NB4 (cell line): Measurements from ENCODE around the gene CLEC2L.

Experiments used
- POLR2A ChIP-seq: IDR thresholded peaks from 2 replicates; pipeline ENCODE4 v1.6.1; 2011; ENCODE audit warnings: mild to moderate bottlenecking; ENCODE audit not compliant: insufficient read length; ENCODE audit errors: extremely low read depth
- TF ChIP-seq, protein P1 (sequence below): IDR thresholded peaks from one replicate; pipeline ENCODE4 v1.5.1; 2012; ENCODE audit warnings: low read depth, low read length
- TF ChIP-seq, protein P2 (sequence below): IDR thresholded peaks from 2 replicates; pipeline ENCODE4 v1.6.1; 2011; ENCODE audit warnings: low read depth, low read length

DNA sequence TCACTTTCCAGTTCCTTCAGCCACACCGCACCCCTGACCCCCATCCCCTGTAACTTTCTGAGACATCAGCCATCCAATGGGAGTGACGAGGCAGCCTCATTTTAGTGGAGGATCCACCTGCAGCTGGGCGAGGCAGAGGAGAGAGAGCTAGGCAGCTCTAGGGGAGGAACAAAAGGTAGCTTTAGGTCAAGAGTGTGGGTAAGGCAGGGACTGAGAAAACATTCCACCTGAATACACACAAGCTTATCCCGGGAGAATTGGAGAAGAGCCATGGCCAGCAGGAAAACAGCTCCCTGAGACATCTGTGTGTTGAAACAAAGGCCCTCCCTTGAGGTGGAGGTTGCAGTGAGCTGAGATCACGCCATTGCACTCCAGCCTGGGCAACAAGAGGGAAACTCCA is 33.4 kb upstream of the CLEC2L start:
- TF ChIP-seq, protein P1, sequence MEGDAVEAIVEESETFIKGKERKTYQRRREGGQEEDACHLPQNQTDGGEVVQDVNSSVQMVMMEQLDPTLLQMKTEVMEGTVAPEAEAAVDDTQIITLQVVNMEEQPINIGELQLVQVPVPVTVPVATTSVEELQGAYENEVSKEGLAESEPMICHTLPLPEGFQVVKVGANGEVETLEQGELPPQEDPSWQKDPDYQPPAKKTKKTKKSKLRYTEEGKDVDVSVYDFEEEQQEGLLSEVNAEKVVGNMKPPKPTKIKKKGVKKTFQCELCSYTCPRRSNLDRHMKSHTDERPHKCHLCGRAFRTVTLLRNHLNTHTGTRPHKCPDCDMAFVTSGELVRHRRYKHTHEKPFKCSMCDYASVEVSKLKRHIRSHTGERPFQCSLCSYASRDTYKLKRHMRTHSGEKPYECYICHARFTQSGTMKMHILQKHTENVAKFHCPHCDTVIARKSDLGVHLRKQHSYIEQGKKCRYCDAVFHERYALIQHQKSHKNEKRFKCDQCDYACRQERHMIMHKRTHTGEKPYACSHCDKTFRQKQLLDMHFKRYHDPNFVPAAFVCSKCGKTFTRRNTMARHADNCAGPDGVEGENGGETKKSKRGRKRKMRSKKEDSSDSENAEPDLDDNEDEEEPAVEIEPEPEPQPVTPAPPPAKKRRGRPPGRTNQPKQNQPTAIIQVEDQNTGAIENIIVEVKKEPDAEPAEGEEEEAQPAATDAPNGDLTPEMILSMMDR, result no peak
- TF ChIP-seq POLR2A, result no peak
- TF ChIP-seq, protein P2, sequence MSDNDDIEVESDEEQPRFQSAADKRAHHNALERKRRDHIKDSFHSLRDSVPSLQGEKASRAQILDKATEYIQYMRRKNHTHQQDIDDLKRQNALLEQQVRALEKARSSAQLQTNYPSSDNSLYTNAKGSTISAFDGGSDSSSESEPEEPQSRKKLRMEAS, result no peak
